ENCODE measurements around the gene EFCAB8. TPM values are rescaled to one million over a fixed set of nuclear protein-coding genes. Genes with fewer than 3 reads are reported as not detected.

The EFCAB8 gene
- total RNA-seq, 1 donor from 2014 or later, result not detected

DNA sequence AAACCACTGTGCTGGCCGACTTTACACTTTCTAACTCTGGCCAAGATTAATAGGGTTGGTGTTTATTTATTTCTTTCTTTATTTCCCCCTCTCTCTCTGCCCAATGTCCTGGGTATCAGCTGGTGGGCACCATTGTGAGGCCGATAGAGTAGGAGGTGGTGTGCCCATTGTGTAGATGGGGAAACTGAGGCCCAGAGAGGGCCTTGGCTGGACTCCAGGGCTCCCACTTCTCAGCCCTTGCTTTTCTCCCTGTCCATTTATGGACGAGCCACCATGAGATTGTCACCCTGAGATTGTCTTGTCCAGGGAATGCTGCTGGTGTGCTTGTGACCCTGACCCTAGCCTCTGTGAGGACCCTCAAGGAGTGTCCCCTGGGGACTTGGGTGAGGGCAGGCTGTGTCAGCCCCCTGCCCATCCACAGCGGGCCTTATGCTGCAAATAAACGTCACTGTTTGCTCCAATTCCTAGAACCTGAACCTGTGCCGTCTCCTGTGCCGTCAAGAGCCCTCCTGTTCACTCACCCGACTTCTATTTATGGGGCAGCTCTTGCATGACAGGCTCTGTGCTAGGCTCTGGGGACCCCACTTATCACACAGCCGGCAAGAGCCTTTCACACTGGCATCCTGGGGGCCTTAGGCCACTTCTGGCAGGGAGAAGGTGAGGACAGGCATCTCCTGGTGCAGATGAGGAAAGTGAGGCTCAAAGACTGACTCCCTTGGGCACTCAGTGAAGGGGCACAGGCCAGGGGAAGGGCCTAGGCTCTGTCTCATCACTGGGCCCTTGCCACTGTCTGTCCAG lies 120.7 kb downstream of the EFCAB8 start:
- FAIRE-seq, result no peak
- no peak for DNase-seq (ENCODE audit: low spot score in 2 of 2)

DNA sequence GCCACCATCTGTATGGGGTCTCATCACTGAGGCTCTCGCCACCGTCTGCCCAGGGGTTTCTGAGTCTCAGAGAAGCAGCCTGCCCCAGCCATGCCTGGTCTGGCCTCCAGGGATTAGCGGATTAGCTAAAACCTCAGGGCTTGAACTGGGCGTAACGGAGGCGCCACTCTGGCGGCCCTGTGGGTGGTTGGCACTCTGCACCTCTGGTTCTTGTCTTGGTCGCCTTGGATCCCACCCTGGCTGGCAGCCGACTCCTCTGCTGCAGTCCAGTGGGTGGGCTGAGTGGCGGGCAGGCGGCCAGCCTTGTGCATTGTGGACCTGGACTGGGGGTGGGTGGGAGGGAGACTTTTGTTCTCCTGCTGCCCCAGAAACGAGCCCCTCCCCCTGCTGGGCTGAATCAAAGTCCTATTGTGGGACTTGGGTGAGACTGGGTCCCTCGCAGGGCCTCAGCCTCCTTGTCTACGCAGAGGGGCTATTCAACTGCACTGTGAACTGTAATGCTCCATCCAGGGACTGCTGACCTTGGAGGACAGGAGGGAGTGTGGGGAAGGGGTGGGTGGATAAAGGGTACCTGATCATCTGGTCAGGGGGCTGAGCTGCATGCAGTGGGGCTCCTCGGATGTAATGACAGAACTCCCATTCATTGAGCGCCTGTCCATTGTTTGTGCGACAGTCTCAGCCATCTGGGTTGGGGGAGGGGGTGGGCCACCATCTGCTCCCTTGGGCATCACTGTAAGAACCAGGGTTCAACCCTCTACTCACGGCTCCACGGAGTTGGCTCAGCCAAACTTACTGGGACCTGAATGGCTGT lies 121.6 kb downstream of the EFCAB8 start:
- FAIRE-seq (no peak), DNase-seq (ENCODE audit: low spot score in 2 of 2) (peak; percentile 43 to 44)

DNA sequence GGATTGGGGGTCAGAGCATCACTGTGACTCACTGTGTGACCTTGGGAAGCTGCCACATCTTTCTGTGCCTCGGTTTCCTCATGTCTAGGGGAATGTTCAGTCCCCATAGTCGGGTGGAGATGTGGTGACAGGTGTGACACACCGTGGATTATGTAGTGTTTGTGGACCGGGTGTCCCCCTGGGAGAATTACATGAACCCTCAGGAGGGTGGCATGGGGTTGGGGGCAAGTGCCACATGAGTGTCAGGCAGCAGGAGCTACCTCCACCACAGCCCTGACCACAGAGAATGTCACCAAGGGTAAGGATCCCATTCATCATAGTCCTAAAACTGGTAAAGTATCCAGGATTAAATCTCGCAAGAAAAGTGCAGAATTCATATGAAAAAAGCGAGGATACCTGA lies 122.3 kb downstream of the EFCAB8 start:
- FAIRE-seq (no peak), DNase-seq (ENCODE audit: low spot score in 2 of 2) (no peak)

DNA sequence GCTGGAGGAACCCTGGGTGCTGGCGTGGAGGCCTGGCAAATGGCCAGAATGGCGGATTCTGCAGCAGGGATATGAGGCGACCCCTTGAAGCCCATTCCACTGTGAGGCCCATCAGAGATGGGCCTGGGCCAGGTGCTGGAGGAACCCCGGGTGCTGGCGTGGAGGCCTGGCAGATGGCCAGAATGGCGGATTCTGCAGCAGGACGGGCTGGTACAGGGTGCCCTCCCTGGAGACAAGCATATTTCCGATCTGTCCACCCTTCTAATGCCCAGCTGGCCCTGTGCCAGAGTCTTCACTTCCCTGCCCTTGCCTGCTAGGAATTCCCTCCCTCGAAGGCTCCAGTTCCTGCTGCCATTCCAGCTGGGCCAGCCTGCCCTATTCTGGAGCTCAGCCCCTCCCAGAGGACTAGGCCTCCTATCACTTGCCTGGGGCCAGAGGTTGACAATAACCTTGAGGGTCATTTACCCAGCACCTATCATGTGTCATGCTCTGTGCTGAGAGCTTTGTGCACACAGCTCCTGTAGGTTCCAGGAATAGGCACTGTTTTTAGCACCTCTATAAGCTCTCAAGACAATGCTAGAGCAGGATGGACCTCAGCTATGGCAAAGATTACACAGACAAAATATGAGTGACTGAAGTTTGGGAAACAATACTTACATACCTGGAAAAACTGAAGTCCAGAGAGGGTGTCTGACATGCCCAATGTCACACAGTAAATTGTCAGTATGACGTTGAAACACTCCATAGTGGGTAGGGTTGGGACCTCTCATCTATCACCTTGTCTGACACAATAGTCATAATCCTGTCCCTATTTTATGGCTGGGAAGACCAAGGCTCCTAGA lies 124.1 kb downstream of the EFCAB8 start:
- DNase-seq (ENCODE audit: low spot score in 2 of 2) (no peak), FAIRE-seq (no peak)

DNA sequence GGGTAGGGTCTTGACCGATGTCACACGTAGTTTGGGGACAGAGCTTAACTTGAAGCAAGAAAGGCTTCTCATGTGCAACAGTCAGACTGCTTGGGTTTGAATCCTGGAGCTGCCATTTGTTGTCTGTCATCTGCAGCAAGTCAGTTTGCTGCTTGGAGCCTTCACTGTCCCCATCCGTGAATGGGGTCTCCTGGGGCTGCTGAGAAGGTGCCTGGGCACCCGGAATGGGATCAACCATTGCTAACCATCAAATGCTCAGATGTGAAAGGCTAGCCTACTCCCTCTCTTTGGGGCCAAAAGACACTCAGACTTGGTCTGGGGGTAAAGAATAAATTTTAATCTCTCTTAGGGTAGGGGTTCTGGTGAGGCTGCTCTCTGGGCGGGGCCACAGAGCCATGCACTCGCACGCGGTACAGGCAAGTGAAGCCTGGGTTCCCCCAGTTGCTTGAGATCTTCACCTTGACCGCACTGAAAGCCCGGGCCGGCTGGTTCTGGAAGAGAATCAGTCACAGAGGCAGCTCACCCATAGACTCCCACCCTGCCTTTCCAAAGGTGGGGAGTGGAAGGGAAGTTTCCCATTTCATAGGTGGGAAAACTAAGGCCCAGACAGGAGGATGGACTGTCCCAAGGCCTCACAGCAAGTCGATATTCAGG lies 124.9 kb downstream of the EFCAB8 start:
- no peak for DNase-seq (ENCODE audit: low spot score in 2 of 2)
- FAIRE-seq, result no peak

DNA sequence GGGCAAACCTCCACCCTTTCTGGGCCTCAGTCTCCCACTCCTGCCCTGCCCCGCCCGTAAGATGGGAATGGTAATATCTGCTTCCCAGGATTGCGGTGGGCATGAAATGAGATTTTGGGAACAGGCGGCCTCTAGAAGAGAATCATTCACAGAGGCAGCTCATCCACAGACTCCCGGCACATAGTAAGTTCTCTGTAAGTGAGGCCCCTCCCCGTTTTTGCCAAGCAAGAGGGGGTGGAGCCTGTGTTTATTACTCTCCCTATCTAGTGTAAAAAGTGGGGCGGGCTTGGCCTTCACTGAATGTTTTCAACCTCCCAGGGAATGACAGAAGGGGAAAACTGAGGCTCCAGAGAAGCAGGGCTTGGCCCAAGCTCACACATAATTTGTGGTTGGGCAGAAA lies 125.5 kb downstream of the EFCAB8 start:
- DNase-seq (ENCODE audit: low spot score in 2 of 2), result peak; percentile 27 to 54

DNA sequence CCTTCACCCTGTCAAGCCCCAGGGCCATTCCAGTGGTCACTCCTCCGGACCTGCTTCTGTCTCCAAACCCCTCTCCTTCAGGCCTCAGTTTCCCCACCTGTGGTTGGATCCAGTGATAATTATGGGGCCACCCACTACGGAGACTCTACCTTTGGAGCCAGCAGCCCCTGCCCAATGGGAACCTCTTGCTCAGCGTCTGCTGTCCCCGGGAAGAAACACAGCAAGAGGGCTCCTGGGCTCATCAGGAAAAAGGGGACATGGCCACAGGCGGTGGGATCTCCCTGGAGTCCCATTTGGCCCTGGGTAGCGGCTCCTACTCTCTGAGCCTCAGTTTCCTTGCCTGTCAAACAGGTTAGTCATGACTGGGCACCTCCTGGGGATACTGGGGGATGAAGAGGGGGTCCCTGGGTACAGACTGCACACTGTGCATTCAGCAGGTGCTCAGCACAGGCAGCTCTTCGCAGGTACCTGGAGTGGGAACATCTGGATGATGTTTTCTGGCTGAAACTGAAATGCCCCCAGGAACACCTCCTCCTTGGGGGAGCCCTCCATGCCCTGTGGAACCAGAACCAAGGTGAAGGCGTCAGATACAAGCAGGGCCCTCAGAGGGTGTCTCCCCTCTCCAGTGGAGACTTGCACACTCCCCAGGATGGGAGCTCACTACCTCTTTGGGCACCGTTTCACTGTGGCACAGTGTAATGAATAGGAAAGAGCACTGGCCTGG lies 126.1 kb downstream of the EFCAB8 start:
- FAIRE-seq, result no peak

More for the DNA sequence above, 125.5 kb downstream of the EFCAB8 start:
- no peak for FAIRE-seq

DNA sequence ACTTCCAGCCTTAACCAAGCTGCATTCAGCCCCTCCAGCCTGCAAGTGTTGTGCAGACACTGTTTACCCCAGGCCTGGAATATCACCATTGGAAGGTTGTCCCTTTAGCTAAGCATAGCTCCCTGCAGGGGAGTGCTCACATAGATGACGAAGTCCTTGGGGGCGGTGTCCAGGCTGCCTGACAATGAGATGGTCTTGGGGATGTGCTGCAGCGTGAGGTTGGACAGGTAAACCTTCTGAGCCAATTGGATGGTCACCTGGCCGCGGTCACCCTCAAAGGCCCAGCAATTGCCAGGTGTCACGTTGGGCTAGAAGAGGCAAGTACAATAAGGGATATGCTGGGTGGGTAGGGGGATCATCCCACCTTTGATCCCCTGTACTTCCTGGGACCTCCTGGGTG lies 126.9 kb downstream of the EFCAB8 start:
- no peak for FAIRE-seq
- DNase-seq (ENCODE audit: low spot score in 2 of 2), result no peak

More for the DNA sequence above, 126.1 kb downstream of the EFCAB8 start:
- DNase-seq (ENCODE audit: low spot score in 2 of 2), result no peak

DNA sequence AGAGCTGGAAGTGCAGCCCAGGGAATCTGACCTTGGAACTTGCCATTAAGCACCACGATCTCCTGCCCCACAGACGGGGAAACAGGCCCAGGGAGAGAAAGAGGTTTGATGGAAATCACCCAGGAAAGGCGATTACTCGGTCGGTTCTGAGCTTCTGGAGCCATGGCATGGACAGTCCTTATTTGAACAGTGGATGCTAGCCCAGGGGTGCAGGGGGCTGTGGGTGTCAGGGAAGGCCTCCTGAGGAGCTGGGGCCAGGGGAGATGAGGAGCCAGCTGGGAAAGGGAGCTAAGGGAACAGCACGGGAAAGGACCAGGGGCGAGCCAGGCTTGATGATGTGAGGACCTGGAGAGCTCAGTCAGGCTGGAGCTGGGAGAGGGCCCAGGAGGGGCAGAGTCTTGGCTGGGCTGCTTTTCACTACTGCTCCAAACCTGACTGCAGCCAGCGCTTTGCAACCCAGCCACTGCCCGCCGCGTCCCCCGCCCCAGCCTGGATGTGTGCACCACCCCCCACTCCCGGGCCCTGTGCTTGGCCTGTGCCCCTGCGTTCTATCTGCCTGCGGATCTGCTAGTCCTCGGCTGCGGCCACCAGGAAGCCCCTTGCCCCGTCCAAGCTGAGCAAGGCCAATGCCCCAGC lies 127.7 kb downstream of the EFCAB8 start:
- FAIRE-seq, result no peak
- no peak for DNase-seq (ENCODE audit: low spot score in 2 of 2)

DNA sequence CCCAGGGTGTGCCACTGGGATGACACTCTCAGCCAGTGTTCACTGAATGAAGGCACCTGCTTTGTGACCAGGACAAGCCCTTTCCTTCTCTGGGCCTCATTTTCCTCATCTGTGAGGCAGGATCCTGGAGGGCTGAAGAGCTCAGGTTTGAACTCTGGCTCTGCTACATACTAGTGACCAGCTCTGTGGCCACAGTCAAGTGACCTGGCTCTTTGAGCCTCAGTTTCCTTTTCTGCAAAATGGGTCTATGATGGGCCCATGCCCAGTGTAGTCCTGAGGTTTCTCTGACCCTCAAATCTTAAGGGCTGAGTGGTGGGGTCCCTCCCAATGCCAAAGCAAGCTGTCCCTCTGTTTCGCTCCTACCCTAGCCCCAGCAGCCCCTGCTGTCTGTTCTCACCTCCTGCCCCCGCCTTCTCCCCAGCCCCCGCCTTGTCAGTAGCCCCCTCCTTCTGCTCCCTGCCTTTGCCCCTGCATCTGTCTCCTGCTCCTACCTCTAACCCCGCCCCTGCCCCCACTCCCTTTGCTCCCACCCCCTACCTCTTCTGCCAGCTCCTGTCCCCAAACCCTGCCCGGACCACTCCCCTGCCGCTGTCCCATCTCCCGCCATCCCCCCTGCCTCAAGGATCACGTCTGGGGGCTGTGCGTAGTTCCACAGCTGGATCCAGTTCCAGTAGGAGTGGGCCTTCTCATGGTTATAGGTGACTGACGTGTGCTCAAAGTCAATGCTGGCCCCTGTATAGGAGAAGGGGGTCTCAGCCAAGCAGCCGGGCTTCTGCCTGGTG lies 128.5 kb downstream of the EFCAB8 start:
- FAIRE-seq, result no peak
- no peak for DNase-seq (ENCODE audit: low spot score in 2 of 2)

DNA sequence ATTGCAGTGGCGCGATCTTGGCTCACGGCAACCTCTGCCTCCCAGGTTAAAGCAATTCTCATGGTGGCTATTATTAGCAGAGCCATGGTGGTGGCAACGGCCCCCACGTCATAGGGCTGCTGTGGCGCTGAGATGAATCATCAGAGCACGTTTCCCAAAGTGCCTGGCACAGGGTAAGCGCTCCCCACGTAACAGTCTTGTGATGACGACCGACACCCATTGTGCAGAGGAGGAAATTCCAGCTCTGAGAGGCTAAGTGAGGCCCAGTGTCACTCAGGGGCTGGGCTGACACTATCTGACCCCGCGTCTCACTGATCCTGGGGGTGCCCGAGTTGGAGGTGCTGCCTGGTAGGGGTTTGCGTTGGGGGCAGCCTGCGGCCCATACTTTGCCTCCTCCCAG lies 129.3 kb downstream of the EFCAB8 start:
- DNase-seq (ENCODE audit: low spot score in 2 of 2) (no peak), FAIRE-seq (no peak)

DNA sequence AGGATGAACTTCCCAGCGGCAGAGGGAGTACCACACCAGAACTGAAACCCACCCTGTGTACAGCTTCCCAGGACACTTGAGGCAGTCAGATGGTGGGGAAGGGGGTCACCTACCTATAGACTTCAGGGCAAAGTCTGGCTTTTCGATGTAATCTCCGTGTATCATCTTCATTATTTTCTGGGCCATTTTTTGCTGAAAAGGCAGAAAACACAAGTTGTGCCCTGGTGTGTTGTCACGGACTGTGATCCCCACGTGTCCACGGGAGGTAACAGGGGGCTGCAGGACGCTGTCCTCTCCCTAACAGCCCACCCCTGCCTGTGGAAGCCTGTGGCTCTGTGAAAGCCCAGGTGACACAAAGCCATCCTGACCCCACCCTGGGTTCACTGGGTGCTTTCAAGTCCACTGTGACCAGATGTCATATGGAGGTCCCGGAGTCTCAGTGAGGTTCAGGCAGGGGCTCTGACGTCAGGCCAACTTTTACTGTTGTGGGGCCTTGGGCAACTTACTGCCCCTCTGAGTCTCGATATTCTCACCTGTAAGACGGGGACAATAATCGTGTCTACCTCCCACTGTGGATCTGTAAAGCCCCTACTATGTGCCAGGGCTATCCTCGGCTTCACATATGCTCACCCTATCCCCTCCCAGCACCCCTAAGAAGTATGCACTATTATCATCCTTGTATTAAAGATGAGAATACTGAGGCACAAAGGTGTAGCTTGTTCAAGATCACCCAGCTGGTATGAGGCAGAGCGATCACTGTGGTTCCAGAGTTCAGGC lies 131.0 kb downstream of the EFCAB8 start:
- FAIRE-seq (no peak), DNase-seq (ENCODE audit: low spot score in 2 of 2) (no peak)

DNA sequence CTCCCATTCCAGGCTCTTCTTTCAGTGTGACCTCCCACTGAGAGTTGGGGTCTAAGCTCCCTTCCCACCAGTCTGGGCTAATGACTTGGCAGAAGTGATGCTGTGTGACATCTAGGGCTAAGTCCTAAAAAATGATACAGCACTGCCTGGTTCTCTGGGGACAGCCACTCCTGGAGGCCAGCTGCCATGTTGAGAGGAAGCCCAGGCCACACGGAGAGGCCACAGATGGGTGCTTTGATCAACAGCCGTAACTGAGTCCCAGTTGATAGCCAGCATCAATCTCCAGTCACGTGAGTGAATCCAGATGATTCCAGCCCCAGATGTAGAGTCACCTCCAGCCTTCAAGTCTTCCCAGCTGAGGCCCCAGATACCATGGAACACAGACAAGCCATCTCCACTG lies 131.7 kb downstream of the EFCAB8 start:
- DNase-seq (ENCODE audit: low spot score in 2 of 2) (no peak), FAIRE-seq (no peak)

DNA sequence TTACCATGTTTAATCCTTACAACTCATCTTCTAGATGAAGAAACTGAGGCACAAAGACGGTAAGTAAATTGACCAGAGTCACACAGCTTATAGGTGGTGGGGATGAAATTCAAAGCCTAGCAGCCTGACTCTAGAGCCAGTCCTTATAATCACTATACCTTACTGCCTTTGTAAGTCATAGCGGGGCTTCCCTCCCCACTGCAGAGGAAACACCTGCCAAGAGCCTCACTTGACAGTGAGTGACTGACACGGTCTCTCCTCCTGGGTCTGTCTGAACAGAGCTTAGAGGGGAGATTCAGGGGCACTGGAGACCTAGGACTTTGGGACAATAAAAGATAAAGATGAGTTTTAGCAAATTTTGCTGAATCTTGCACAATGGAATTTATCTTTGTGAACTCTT lies 132.7 kb downstream of the EFCAB8 start:
- FAIRE-seq (no peak), DNase-seq (ENCODE audit: low spot score in 2 of 2) (no peak)

DNA sequence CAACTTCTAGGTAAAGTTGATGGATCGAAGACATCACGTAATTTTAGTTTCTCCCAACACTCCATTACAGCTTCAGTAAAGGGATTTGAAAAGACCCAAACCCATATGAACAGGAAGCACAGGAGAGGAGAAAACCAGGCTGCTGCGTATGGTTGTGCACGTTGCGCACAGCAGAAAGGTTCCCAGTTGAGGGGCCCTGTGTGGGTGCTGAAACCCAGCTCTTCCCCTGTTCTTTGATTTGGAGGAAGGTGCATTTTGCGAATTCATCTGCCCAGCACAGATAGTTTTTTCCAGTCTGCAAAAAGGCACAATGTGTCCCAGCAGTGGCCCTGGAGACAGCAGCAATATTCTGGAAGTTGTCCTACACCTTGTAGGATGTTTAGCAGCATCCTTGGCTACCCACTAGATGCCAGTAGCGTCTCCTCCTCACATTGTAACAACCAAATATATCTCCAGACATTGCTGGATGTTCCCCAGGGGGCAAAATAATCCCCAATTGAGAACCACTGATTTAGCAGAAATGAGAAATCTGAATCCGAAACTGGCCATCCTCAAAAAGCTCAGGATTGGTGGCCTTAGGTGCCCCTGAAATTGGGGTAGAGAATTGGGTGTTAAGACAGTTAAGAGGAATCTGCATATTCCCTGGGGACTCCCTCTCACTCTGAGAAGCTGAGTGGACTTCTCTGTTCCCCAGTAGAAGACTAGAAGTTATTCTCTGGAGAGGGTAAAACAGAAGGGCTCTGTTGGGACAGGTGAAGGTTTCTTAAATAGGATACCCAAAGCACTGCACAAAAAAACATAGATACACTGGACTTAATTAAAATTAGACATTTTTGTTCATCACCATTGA lies 133.3 kb downstream of the EFCAB8 start:
- FAIRE-seq (no peak), DNase-seq (ENCODE audit: low spot score in 2 of 2) (no peak)

DNA sequence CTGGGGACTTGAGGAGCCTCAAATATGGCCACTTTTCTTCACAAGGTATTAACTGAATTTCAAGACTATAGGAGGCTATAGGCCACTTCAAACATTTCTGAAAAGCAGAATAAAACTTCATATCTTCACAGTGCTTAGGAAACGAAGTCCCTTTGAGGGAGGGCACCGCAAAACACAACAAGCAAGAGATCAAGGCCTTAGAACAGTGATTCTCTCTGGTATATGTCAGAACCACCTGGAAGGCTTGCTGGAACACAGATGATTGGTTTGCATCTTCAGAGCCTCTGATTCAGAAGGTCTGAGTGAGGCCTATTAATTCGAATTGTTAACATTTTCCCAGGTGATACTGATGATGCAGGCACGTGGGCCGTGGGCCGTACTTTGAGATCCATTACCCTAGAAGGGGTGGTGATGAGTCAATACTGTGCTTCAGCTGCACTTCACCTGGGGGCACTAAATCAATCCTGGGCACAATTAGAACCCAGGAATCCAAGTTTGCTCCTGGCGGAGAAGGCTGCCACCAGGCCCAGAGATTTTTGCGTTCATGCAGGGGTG lies 134.8 kb downstream of the EFCAB8 start:
- no peak for FAIRE-seq
- DNase-seq (ENCODE audit: low spot score in 2 of 2), result no peak
